NCI-H1694 (cell line): ENCODE results near the gene IL20RB.

Experiments
- DNase-seq: peaks from one replicate; lab custom pipeline; 2025; lab: John Stamatoyannopoulos, UW

IL20RB gene, protein sequence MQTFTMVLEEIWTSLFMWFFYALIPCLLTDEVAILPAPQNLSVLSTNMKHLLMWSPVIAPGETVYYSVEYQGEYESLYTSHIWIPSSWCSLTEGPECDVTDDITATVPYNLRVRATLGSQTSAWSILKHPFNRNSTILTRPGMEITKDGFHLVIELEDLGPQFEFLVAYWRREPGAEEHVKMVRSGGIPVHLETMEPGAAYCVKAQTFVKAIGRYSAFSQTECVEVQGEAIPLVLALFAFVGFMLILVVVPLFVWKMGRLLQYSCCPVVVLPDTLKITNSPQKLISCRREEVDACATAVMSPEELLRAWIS

DNA sequence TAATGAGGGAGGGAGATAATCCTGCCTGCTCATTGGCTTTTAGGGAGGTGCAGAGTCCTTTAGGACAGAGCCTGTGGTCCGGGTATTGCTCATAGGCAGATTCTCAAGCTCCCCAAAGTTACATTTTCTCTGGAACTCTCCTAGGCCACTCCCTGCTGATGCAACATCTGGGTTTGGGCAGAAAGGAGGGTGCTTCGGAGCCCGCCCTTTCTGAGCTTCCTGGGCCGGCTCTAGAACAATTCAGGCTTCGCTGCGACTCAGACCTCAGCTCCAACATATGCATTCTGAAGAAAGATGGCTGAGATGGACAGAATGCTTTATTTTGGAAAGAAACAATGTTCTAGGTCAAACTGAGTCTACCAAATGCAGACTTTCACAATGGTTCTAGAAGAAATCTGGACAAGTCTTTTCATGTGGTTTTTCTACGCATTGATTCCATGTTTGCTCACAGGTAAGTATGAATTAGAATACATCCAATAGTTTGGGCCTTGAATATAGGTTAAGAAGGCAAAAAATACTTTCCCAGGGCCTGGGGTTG is at the start of gene IL20RB:
Gene IL20RB (plus strand): TSS at position 233 of the 538 bp plus-strand sequence. CDS start 131 bp downstream, at position 364.
- no peak for DNase-seq

DNA sequence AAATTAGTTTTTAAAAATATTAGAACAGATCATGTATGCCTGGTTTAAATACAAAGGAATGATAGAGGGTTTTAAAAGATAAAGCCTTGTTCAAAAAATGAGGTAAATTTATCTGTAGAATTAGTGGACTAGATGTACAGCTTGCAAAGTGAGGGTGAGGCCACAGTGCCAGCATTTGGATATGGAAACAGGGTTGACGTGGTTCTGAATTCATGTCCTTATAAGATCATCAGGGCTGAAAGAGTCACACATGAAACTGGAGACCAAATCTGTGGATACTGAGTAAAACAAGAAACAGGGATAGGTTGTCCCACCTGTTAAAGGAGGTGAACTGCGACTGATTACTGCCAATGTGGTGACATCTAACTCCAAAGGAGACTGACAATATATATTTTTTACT is 49.5 kb upstream of the IL20RB start:
- DNase-seq: no peak

DNA sequence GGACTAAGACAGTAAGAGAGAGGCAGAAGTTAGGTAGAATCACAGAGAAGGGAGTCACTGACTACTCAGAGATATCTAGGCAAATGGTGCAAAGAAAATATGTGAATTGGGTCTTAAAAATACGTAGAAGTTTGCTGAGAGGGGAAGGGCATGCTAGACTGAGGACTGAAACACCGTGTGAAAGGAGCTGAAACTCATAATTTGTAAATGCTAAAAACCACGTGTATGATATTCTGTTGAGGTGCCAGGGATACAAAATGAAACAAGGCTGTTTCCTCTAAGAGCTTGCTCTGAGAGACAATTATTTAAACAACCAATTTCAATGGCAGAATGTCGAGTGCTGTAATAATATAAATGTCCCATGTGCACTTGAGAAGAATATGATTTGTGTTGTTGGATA is 48.6 kb upstream of the IL20RB start:
- no peak for DNase-seq

DNA sequence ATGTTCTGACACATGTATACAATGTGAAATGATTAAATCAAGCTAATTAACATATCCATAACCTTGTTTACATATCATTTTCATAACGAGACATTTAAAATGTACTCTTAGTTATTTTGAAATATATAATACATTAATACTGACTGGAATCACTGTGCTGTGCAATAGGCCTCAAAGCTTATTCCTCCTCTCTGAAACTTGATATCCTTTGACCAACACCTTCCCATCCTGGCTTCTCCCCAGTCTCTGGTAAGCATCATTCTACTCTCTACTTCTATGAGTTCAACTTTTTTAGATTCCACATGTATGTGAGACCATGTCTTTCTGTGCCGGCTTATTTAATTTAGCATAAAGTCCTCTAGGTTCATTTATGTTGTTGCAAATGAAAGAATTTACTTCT is 47.1 kb upstream of the IL20RB start:
- no peak for DNase-seq

DNA sequence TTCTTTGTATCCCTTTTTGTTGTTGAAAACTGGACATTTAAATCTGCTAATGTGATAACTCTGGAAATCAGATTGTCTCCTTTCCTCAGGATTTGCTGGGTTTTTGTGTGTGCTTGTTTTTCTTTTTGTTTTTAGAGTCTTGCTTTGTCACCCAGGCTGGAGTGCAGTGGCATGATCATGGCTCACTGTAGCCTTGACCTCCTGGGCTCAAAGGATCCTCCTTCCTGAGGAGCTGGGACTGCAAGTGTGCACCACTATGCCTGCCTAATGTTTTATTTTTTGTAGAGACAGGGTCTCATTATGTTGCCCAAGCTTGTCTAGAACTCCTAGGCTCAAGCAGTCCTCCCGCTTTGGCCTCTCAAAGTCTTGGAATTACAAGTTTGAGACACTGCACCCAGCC is 44.6 kb upstream of the IL20RB start:
- DNase-seq: no peak

DNA sequence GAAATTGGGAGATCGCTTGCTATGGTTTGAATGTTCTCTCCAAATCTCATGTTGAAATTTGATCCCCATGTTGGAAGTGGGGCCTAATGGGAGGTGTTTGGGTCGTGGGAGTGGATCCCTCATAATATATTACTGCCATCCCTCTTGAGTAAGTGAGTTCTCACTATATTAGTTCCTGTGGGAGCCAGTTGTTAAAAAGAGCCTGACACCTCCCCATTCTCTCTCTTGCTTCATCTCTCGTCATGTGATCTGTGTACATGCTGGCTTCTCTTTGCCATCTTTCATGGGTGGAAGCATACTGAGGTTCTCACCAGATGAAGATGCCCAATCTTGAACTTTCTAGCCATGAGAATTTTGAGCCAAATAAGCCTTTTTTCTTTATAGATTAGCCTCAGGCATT is 43.0 kb upstream of the IL20RB start:
- no peak for DNase-seq

DNA sequence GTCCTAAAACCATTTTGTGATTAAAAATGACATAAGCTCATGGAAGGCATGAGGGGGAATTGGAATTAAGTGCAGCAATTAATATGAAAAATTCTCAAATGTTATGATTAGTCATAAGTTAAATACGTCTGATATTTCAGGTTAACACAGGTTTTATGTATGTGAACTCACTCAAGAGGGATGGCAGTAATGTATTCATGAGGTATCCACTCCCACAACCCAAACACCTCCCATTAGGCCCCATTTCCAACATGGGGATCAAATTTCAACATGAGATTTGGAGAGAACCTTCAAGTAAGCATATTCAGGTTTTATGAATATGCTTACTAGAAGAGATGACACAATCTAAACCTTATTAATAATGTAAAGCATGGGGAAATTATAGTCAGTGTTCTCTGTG is 41.6 kb upstream of the IL20RB start:
- no peak for DNase-seq

DNA sequence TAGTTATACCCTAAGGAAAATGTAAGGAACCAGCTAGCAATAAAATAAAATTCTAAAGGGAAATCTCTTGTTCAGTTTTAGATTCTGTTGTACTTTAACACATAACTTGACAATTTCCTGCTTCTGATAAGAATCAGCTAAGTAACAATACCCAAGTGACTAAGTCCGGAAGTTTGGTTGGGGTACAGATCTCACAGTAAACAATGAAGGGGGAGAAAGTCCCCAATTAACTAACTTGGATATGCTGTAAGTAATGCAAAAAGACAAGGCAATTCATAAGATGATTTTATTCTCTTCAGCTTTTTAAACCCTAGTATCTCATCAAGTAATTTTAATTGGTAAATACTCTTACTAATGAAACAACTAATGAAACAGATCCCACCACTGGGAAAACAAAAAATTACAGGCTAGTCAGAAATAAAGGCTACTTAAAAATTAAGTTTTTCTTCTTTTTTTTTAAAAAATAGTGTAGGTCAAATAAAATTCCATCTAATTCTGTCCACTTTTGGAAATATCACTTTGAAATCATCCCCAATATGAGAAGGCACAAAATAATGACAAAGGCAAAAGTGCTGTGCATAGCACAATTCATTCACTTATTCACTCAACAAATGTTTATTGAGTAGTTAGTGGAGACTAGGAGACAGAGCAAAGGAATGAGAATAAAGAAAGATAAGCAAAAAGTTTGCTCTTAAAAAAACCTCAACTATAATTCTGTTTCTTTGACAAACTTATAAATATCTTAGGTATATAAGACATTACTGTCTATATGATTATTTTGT is 37.8 kb upstream of the IL20RB start:
- DNase-seq: no peak

DNA sequence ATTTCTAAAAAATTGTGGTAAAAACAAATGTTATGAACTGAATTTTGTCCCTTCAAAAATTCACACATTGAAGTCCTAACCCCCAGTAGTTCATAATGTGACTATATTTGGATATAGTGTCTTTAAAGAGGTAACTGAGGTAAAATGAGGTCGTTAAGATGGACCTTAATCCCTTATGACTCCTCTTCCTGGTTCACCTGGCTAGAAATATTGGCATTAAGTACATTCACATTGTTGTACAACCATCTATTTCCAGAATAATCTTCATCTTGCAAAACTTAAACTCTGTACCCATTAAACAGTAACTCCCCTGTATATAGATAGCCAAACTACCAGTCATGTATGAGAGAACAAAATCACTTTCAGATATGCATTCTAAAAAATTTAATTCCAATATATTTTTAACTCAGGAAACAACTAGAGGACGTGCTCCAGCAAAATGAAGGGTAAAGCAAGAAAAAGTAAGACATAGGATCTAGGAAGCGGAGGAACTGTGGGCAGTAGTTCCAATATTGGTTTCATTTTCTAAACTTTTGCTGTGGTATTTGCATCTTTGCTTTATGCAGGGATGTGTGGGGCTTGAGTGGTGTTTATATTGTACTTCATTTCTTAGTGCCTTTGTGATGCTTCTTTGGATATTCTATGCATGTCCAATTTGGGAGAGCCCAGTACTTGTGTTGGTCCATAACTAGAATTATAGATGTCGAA is 36.7 kb upstream of the IL20RB start:
- no peak for DNase-seq

DNA sequence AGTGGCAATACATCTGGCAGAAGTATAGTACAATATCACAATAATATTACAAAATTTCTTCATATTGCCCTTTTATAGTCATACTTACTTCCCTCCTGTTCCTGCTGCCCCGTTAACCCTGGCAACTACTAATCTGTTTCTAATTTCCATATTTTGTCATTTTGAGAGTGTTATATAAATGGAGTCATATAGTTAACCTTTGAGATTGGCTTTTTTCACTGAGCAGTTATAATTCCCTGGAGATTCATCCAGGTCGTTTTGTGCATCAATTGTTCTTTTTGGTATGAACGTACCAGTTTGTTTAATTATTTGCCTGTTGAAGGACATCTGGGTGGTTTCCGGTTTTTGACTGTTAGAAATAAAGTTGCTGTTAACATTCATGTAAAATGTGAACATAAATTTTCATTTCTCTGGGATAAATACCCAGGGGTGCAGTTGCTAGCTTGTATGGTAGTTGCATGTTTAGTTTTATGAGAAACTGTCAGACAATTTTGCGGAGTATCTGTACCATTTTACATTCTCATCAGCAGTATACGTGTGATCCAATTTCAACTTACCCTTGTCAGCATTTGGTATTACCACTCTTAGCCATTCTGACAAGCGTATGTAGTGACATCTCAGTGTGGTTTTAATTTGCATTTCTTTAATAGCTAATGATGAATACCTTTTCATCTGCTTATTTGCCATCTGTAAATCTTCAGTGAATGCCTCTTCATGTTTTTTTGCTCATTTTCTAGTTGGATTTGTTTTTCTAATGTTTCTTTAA is 32.2 kb upstream of the IL20RB start:
- no peak for DNase-seq

DNA sequence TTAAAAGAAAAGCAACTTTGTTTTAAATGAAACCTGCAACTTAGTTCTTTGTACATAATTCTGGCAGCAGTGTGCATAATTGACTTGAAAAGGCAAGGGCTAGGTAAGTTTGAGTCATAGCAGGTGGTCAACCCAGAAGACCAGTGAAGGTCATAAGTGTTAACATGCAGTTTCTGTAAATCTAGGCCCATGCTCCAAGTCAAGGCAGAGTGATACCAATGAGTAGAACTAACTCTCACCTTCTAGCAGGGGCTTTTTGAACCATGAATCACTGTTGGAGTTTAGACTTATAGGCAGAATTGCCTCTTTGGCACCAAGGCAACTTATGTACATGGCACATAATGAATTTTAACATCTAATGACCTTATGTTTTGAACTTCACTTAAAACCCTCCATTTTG is 29.5 kb upstream of the IL20RB start:
- no peak for DNase-seq

DNA sequence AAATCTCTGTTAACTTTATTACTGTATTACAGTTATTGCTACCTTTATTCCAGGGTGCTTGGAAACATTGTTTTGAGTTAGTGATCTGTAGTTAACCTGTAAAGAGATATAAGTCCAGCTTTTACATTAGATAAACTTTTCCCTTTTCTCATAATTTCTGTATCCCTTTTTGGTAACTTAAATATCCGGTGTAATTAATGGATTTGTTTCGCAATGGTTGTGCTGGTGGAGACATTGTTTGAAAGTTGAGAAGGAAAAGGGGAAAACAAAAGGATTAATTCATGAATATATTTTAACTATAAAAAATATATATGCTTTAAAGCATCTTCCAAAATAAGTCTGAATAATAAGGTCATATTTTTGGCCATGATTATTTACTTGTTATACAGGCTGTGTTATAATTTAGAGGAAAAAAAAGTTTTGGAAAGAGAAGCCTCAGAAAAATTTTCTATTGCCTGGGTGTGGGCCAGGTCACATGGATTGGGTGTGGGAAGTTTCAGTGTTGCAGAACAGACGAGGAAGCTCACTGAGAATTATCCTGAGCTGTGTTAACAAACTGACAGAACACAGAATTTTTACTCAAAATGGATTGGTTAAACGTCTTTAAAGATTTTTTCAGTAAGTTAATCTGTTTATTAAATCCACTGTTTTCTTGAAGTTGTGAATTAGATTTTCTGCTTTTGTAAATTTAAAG is 27.7 kb upstream of the IL20RB start:
- DNase-seq: no peak

DNA sequence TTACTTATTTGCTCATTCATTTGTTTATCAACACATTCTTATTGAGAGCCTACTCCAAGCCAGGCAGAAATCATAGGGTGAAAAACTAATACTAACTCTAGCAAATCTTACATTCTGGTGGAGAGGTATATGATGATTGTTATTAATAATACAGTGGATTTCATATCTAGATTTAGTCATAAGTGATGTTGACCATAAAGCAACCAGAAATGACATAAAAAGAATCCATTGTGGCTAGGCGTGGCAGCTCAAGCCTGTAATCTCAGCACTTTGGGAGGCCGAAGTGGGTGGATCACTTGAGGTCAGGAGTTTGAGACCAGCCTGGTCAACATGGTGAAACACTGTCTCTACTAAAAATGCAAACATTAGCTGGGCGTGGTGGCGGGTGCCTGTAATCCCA is 26.2 kb upstream of the IL20RB start:
- DNase-seq: no peak

DNA sequence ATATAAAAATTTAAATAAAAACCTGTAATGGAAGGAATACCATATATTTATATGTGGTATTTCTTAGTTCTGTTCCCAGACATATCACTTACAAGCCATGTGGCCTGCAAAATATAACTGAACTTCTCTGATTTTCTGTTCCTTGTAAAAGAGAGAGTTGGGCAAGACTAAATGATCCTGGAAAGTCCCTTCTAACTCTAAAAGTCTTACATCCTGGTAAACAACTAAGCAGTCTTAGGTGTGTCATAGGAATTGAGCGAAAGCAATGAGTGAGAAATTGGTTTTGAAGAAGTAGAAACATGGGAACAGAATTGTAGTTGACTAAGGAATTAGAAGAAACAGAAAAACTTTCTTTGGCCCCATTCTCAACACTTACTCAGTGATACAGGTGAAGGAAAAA is 25.3 kb upstream of the IL20RB start:
- DNase-seq: no peak

DNA sequence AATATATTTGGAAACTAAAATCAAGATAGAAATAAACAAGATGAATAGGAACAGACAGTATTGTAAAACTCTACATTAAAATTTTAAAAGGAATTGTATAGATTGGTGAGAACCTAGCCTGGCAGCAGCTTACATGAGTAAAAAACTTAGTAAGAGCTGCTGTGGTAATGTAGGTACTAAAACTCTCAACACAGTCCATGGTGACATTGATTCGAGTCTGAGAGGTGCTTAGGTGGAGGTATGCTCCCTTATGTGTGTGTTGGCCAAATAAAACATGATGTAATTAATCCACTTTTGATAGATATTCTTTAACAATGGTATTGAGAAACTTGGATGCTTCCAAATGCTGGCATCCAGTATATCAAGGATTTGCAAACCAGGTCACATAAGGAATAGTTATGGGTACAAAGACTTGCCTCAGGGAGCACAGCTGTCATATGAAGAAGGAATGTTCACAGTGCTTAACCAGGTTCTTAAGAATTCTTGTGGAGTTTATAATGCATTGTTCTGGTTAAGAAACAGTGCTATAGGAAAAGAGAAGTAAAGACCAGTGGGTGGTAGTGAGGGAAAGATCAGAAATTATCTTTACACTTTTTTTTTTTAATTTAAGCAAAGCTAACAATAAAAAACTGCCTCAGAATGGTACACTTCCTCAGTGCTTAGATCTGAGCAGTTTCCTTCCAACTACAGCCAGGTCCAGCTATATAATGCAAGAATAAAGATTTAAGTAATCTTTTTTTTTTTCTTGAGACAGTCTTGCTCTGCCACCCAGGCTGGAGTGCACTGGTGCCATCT is 24.6 kb upstream of the IL20RB start:
- DNase-seq: no peak

DNA sequence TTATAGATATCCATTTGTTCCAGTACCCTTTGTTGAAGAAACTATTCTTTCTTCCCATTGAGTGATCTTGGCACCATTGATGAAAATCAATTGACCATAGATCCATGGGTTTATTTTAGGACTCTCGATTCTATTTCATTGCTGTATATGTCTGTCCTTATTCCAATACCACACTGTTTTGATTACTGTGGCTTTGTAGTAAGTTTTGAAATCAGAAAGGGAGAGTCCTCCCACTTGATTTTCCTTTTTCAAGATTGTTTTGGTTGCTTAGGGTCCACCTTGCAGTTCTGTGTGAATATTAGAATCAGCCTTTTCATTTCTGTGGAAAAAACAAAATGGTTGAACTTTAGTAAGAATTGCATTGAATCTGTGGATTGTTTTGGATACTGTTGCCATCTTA is 20.6 kb upstream of the IL20RB start:
- DNase-seq: no peak

DNA sequence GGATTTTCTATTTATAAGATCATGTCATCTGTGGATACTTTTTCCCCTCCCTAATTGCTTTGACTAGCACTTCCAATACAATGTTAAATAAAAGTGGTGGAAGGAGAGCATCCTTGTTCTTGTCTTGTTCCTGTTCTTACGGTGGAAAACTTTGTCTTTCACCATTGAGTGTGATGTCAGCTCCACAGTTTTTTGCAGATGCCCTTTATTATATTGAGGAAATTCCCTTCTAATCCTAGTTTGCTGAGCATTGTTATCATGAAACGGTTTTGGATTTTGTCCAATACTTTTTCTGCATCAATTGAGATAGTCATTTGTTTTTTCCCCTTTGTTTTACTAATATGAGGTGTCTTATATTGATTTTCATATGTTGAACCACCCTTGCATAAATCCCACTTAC is 19.9 kb upstream of the IL20RB start:
- DNase-seq: no peak

DNA sequence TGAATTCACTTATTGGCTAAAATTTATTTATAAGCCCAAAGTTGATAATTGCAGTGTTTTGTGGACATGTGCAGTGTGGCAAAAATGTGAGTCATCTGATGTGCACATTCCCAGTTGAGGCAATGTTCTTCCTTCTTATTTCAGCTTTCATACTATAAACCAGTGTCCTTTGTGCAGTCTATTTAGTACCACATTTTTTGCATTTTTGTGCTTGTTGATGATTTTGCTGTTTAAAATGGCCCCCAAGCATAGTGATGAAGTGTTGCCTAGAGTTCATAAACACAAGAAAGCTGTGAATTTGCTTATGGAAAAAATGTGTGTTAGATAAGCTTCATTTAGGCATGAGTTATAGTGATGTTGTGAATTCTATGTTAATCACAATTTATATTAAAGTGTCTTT is 19.4 kb upstream of the IL20RB start:
- no peak for DNase-seq

DNA sequence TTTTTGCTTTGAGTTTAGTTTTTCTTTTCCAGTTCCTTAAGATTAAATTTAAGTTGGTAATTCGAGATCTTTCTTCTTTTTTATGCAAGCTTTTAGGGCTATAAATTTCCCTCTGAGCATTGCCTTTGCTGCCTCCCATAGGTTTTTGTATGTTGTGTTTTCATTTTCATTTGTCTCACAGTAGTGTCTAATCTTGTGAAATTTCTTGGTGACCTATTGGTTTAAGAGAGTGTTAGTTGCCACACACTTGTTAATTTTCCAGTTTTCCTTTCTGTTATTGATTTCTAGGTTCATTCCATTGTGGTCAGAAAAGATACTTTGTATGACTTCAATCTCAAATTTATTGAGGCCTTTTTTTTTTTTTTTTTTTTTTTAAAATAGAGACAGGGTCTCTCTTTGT is 18.3 kb upstream of the IL20RB start:
- DNase-seq: no peak

DNA sequence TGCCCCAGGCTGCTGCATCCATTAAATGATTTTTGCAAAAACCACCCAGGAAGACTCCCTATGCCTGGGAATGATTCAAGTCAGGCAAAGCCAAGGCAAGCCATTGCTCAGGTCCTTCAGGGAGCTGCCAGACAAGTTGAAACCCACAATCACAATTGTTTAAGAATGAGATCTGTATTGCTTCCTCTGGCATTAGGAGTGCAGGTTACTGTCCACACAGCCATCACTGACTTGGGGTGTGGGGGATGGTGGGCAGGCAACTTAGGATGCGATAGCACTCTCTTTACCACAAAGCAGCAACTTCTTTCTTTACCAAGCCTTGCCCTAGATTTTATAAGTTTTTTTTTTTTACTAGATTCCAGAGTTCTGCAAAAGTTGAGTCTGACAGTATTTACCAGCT is 15.0 kb upstream of the IL20RB start:
- DNase-seq: no peak

DNA sequence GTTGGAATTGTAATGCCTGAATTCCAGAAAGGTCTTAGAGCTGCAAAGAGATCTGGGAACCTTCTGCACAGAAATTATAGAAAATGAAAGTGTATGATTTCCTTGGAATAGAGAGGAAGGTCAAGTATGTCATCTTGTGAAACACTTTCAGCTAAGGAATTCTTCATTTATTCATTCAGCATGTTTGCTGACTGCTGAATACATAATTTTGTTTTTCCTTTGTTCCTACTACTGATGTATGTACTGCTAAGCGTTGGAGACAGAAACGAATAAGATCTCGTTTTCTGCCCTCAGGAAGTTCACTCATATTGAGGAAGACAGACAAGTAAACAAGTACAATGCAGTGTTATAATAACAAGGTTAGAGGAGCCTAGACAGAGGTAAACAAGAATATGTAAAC is 14.3 kb upstream of the IL20RB start:
- DNase-seq: no peak
